Progenitor cell of endocrine pancreas (in vitro differentiated cells): ENCODE results near the gene PIM1. TPM values are rescaled to one million over a fixed set of nuclear protein-coding genes. Genes with fewer than 3 reads are reported as not detected.
A peak's percentile ranks its signal among the peaks of the same experiment; 100 is the strongest.

Experiments used
- DNase-seq: peaks from one replicate; pipeline ENCODE4 v3.0.0; 2021; ENCODE audit warnings: low spot score; ENCODE audit not compliant: unreplicated experiment
- H3K27ac Mint-ChIP-seq: 2 replicates; pipeline ENCODE4 v1.8.0; 2021; ENCODE audit warnings: mild to moderate bottlenecking, moderate library complexity, mixed read lengths
- H3K27me3 Mint-ChIP-seq: 2 replicates; pipeline ENCODE4 v1.8.0; 2021; ENCODE audit warnings: mixed read lengths
- H3K36me3 Mint-ChIP-seq: 2 replicates; pipeline ENCODE4 v1.8.0; 2022; ENCODE audit warnings: mixed read lengths; ENCODE audit not compliant: insufficient read depth
- H3K4me1 Mint-ChIP-seq: 2 replicates; pipeline ENCODE4 v1.8.0; 2021; ENCODE audit warnings: low read depth, mixed read lengths
- H3K4me3 Mint-ChIP-seq: 2 replicates; pipeline ENCODE4 v1.8.0; 2021; ENCODE audit warnings: low read depth, mild to moderate bottlenecking, moderate library complexity, mixed read lengths
- H3K9me3 Mint-ChIP-seq: 2 replicates; pipeline ENCODE4 v1.8.0; 2021; ENCODE audit warnings: low read depth, mixed read lengths
- total RNA-seq: library from RNA; stranded (reverse); gene quantifications from 2 replicates; pipeline ENCODE4 v1.2.1, GENCODE V29; 2021
- TF ChIP-seq, protein P1 (sequence below): fragments of 200-600 bp; sonication (generic); IDR thresholded peaks from one replicate; pipeline ENCODE4 v1.5.0; 2021; ENCODE audit warnings: antibody characterized with exemption, mild to moderate bottlenecking; ENCODE audit not compliant: unreplicated experiment

Gene PIM1
- total RNA-seq, 1 donor from 2014 or later: 19.7 TPM

- Mint-ChIP-seq H3K27me3 (no peaks in the 10 kb centered on the region), H3K27ac (peak overlapping the region; percentile 99), H3K4me3 (peak overlapping the region; percentile 79), H3K4me1 (peaks cover 45% of the 10 kb centered on the region), H3K36me3 (no peaks in the 10 kb centered on the region), H3K9me3 (no peaks in the 10 kb centered on the region)
- DNase-seq: no peak
- TF ChIP-seq, protein P1, sequence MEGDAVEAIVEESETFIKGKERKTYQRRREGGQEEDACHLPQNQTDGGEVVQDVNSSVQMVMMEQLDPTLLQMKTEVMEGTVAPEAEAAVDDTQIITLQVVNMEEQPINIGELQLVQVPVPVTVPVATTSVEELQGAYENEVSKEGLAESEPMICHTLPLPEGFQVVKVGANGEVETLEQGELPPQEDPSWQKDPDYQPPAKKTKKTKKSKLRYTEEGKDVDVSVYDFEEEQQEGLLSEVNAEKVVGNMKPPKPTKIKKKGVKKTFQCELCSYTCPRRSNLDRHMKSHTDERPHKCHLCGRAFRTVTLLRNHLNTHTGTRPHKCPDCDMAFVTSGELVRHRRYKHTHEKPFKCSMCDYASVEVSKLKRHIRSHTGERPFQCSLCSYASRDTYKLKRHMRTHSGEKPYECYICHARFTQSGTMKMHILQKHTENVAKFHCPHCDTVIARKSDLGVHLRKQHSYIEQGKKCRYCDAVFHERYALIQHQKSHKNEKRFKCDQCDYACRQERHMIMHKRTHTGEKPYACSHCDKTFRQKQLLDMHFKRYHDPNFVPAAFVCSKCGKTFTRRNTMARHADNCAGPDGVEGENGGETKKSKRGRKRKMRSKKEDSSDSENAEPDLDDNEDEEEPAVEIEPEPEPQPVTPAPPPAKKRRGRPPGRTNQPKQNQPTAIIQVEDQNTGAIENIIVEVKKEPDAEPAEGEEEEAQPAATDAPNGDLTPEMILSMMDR: no peak
Observed at GRCh38 chr6:37135835-37136694, 33.9 kb upstream of the PIM1 start.

- no peak for DNase-seq
- Mint-ChIP-seq H3K36me3 (no peaks in the 10 kb centered on the region), H3K27ac (peak overlapping the region; percentile 99), H3K4me3 (peak overlapping the region; percentile 79), H3K4me1 (peaks cover 41% of the 10 kb centered on the region), H3K27me3 (no peaks in the 10 kb centered on the region), H3K9me3 (no peaks in the 10 kb centered on the region)
- TF ChIP-seq, protein P1: no peak
Observed at GRCh38 chr6:37136821-37137200, 33.1 kb upstream of the PIM1 start.

DNA sequence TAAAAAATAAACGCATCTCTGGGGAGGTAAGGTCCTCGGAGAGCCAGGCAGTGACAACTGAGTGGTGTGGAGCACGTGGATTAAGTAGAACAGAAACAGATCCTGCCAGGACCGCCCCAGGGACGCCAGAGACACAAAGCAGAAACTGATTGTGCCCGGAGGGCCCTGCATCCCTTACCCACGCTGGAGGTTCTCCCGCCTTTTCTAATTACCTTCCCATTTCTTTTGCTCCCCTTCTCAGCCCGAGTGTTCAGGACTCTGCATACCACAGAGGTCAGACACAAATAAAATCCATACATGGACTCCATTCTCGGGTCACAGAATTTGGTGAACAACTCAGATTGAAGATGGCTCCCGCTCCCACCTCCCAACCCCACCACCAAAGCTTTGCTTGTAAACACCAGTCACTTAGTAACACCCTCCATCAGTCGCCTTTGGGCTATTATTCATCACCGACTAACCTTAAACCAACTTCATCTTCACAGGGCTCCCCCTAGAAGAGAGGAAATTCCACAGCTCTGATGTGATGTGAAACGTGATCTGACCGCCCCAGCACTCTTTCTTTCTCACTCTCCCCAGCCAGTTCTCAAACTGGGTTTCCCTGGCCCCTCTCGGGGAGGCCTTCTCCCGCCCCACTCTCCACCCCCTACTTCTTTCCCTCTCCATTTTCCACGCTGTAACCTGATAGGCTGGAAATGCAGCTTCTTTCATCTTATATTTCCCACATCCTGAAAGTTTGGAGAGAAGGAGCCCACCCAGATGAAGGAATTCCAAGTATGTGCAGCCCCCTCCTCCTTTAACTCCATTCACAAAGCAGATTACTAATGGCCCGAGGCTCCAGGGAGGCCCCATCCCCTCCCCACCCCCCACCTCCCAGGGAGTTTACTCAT is 32.5 kb upstream of the PIM1 start:
- TF ChIP-seq, protein P1: no peak

GRCh38 chr6:37138856-37139229 is 31.1 kb upstream of the PIM1 start:
- Mint-ChIP-seq H3K27ac (peak overlapping the region; percentile 99), H3K4me3 (no peak overlapping the region)
- TF ChIP-seq, protein P1: no peak

More for the DNA sequence above, 32.5 kb upstream of the PIM1 start:
- Mint-ChIP-seq H3K4me1 (peaks cover 44% of the 10 kb centered on the region), H3K36me3 (no peaks in the 10 kb centered on the region), H3K9me3 (no peaks in the 10 kb centered on the region), H3K4me3 (peak overlapping the region; percentile 79), H3K27ac (peak overlapping the region; percentile 99), H3K27me3 (no peaks in the 10 kb centered on the region)
- peak; percentile 33 for DNase-seq

DNA sequence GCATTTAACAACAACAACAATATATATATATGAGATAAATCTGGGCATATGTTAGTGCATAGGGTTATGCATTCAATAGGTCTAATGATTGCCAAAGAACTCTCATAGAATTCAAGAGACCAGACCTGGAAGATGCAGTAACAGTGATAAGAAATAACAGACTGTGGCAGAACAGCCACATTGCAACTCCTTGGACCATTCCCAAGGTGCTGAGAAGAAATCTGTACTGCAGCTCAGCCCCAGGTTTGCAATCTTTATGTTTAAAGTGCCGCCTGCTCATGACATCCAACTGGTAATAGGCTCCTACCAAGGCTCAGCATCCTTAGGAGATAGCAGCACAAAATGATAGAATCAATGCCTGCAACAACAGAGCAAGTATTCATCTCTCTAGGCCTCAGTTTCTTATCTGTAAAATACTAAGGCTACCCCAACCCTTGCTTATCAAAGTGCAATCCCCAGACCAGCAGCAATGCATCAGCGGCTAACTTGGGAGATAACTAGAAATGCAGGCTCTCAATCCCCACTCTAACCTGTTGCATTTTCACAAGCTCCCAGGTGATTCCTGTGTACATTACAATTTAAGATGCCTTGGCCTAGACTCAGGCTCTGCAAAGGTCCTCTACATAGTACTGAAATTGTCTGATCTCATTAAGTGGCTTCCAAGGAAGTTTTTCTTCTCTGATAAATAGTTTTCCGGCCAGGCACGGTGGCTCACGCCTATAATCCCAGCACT is 30.6 kb upstream of the PIM1 start:
- no peaks in the 10 kb centered on the region for H3K27me3 Mint-ChIP-seq
- peak overlapping the region; percentile 99 for H3K27ac Mint-ChIP-seq

More at GRCh38 chr6:37138856-37139229, 31.1 kb upstream of the PIM1 start:
- Mint-ChIP-seq H3K36me3 (no peaks in the 10 kb centered on the region), H3K9me3 (no peaks in the 10 kb centered on the region), H3K4me1 (peaks cover 44% of the 10 kb centered on the region), H3K27me3 (no peaks in the 10 kb centered on the region)
- DNase-seq: no peak

More for the DNA sequence above, 30.6 kb upstream of the PIM1 start:
- Mint-ChIP-seq H3K4me3 (no peak overlapping the region), H3K4me1 (peaks cover 44% of the 10 kb centered on the region), H3K36me3 (no peaks in the 10 kb centered on the region), H3K9me3 (no peaks in the 10 kb centered on the region)
- TF ChIP-seq, protein P1: no peak
- no peak for DNase-seq
